Choroid plexus epithelial cell (primary cell): Measurements from ENCODE around the gene SEC11C.

Experiments
- DNase-seq: peaks from one replicate; pipeline ENCODE4 v3.0.0-alpha.2; 2010; ENCODE audit warnings: low read depth
- H3K4me3 ChIP-seq: 2 replicates; pipeline ENCODE4 v1.5.1; 2011; ENCODE audit warnings: low read depth, mild to moderate bottlenecking, control low read depth, low read length, moderate library complexity
- TF ChIP-seq, protein P1 (sequence below): conservative IDR thresholded peaks from 2 replicates; pipeline ENCODE4 v1.5.1; 2011; ENCODE audit warnings: low read depth, mild to moderate bottlenecking, control low read depth, inconsistent platforms, low read length, moderate library complexity

The SEC11C gene

DNA sequence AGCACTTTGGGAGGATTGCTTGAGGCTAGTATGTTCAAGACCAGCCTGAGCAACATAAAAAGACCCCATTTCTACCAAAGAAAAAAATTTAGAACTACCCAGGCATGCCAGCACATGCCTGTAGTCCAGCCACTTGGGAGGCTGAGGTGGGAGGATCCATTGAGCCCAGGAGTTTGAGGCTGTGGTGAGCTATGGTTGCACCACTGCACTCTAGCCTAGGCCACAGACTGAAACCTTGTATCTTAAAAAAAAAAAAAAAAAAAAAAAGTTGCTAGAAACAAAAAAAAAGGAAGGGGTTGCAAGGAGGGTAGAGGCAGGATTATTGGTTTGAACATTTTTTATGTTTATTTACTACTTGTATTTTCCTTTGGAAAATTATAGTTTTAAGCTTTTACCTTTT lies 4.8 kb downstream of the SEC11C start:
- no peak overlapping the region for H3K4me3 ChIP-seq
- DNase-seq = no peak

DNA sequence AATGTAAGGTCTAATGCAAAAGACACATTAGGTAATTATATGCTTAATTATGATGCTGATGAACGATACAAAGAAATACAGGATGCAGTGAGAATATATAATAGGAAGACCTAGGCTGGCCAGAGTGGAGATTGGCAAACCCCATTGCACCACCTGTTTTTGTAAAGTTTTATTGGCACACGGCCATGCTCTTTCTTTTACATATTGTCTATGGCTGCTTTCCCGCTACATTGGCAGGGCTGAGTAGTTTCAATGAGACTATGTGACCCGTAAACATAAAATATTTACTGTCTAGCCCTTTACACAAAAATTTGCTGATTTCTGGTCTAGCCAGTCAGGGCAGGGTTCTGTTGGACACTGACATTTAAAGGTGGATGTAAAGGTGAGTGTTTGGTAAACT lies 5.4 kb downstream of the SEC11C start:
- H3K4me3 ChIP-seq = no peak overlapping the region
- DNase-seq = no peak
- TF ChIP-seq, protein P1, sequence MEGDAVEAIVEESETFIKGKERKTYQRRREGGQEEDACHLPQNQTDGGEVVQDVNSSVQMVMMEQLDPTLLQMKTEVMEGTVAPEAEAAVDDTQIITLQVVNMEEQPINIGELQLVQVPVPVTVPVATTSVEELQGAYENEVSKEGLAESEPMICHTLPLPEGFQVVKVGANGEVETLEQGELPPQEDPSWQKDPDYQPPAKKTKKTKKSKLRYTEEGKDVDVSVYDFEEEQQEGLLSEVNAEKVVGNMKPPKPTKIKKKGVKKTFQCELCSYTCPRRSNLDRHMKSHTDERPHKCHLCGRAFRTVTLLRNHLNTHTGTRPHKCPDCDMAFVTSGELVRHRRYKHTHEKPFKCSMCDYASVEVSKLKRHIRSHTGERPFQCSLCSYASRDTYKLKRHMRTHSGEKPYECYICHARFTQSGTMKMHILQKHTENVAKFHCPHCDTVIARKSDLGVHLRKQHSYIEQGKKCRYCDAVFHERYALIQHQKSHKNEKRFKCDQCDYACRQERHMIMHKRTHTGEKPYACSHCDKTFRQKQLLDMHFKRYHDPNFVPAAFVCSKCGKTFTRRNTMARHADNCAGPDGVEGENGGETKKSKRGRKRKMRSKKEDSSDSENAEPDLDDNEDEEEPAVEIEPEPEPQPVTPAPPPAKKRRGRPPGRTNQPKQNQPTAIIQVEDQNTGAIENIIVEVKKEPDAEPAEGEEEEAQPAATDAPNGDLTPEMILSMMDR = no peak

More for the DNA sequence above, 4.8 kb downstream of the SEC11C start:
- TF ChIP-seq, protein P1 = no peak

DNA sequence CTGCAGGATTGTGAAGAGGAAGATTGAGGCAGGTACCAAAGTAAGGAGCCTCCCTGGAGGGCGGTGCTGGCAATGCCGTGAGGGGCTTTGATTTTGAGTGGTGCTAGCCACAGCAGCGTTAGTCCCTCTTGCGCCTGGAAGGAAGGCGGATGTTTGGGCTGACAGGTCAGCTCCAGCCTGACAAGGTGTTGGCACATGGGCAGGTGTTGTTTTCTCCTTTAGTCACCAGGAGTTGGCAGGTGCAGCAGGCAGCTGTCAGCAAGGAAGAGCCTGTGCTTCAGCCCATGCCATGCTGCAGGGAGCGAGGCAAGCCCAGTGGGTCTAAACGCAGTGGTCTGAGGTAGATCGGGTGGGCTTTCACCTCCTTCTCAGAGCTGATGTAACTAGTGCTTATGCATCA lies 8.5 kb downstream of the SEC11C start:
- TF ChIP-seq, protein P1 = no peak
- H3K4me3 ChIP-seq = no peak overlapping the region
- DNase-seq = no peak

DNA sequence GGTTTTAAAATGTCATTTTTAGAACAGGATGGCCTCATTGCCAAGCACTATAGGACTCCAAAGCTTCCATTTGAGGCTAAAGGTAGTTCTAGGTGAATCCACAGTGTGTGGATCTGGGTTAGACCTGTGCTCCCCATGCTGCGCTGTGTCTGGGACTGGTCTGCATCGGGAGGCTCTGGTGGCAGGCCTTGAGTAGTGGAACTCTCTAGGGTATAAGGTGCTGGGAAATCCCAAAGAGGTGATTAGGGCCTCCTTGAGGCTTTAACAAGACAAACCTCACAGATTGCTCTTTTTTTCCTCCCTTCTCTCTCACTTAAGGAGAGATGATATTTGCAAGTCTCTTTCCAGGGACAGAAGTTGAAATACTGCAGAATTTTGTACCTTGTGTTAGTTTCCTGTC lies 9.3 kb downstream of the SEC11C start:
- TF ChIP-seq, protein P1 = no peak
- no peak overlapping the region for H3K4me3 ChIP-seq
- no peak for DNase-seq

DNA sequence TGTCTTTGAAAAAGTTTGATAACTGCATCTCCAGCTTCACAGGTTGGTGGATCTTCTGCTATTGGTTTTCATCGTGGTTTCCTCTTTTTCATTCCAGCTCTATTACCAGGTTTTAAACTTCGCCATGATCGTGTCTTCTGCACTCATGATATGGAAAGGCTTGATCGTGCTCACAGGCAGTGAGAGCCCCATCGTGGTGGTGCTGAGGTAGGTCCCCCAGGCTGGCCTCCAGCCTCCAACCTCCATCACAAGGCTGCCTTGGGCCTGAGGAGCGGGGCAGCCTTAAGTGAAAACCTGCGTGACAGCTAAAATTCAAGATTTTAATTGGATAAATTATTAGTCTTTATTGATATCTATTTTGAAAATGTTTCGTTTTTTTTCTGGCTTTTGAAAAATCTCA lies 9.7 kb downstream of the SEC11C start:
- no peak overlapping the region for H3K4me3 ChIP-seq
- TF ChIP-seq, protein P1 = no peak
- no peak for DNase-seq

DNA sequence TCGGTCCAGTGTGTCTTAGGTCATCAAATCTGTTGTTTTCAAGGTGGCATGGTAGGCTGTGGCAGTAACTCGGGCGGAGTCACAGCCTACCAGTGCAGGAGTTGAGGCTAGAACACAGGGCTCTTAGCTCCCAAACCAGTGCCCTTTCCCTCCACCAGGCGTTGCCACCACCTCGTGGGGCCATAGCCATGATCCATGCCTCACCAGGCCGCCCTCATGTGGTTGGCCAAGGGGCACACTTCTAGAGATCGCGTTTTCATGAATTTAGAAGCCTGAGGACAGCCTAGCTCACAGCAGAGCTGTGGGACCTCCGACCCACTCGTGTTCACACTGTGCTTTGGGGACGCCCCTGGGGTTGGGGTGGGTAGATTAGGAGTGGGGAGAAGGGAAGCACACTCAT lies 10.6 kb downstream of the SEC11C start:
- DNase-seq = no peak
- H3K4me3 ChIP-seq = no peak overlapping the region
- TF ChIP-seq, protein P1 = no peak

DNA sequence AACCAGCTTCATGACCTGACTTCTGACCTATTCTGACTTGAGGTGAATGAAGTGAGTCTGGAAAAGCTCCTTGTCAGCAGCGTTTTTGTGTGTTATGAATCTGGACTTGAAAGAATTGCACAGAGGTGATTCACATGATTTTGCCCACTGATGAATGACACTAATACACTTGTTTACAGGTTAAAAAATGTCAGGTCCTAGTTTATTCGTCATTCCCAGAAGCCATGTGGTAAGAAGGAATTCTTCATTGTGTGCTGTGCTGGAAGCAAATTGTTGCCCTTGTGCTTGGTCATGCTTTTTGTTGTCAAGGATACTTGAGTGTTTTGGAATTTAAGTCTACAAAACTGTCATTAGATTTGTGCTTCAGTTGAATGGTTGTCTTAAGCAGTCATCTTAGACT lies 15.5 kb downstream of the SEC11C start:
- DNase-seq = peak; percentile 25
- H3K4me3 ChIP-seq = no peak overlapping the region
- TF ChIP-seq, protein P1 = no peak
